Activated CD4-positive, alpha-beta T cell treated with anti-CD3 and anti-CD28 coated beads, Interleukin-2, amount 50 U/mL, for 1 hour (primary cell): ENCODE results near the gene PMPCA.

Source experiments
- DNase-seq: peaks from one replicate; pipeline ENCODE4 v3.0.0-alpha.2; 2020

PMPCA gene

GRCh38 chr9:136463578-136463977 is 53.1 kb downstream of the PMPCA start:
- DNase-seq, result no peak

GRCh38 chr9:136464241-136464640 is 53.8 kb downstream of the PMPCA start:
- no peak for DNase-seq

GRCh38 chr9:136465500-136466154 is 55.2 kb downstream of the PMPCA start:
- no peak for DNase-seq

- no peak for DNase-seq
These were observed 55.7 kb downstream of the PMPCA start for GRCh38 chr9:136466155-136466541.

GRCh38 chr9:136467766-136468165 is 57.3 kb downstream of the PMPCA start:
- DNase-seq, result no peak

GRCh38 chr9:136470356-136470755 is 59.9 kb downstream of the PMPCA start:
- DNase-seq, result no peak

GRCh38 chr9:136470792-136471469 is 60.5 kb downstream of the PMPCA start:
- no peak for DNase-seq

- DNase-seq, result no peak
These were observed 61.5 kb downstream of the PMPCA start for GRCh38 chr9:136471802-136472487.

- no peak for DNase-seq
These were observed 62.3 kb downstream of the PMPCA start for GRCh38 chr9:136472640-136473353.

- no peak for DNase-seq
These were observed 62.9 kb downstream of the PMPCA start for GRCh38 chr9:136473354-136473721.
